ENCODE data around the gene FCGBP.
"Not testable (repeated sequence)": the region's sequence is repeated elsewhere in the genome, so short reads cannot be mapped to it uniquely, and the experiment has no call there.

Gene FCGBP

GRCh38 chr19:39934584-39935363 is at the start of gene FCGBP:
Gene FCGBP (minus strand): TSS chr19:39934634.
- DNase-seq (ENCODE audit: low spot score) (no peak), FAIRE-seq (no peak)

GRCh38 chr19:39983695-39984300 is 49.4 kb upstream of the FCGBP start:
- DNase-seq (ENCODE audit: low spot score) (no peak), FAIRE-seq (no peak)

- FAIRE-seq, result no peak
Observed at GRCh38 chr19:39982883-39983282, 48.4 kb upstream of the FCGBP start.

GRCh38 chr19:39974377-39975155 is 40.1 kb upstream of the FCGBP start:
- no peak for FAIRE-seq

More at GRCh38 chr19:39982883-39983282, 48.4 kb upstream of the FCGBP start:
- no peak for DNase-seq (ENCODE audit: low spot score)

GRCh38 chr19:39971380-39972035 is 37.1 kb upstream of the FCGBP start:
- FAIRE-seq (no peak), DNase-seq (ENCODE audit: low spot score) (no peak)

More at GRCh38 chr19:39974377-39975155, 40.1 kb upstream of the FCGBP start:
- no peak for DNase-seq (ENCODE audit: low spot score)

GRCh38 chr19:39970675-39971379 is 36.4 kb upstream of the FCGBP start, which contains the start of gene PSMC4:
Gene PSMC4 (plus strand): TSS chr19:39971165. CDS start chr19:39971203, 38 bp downstream.
- peak; percentile 98 for FAIRE-seq

GRCh38 chr19:39970425-39970674 is 35.9 kb upstream of the FCGBP start:
- FAIRE-seq (no peak), DNase-seq (ENCODE audit: low spot score) (no peak)

More at GRCh38 chr19:39970675-39971379, 36.4 kb upstream of the FCGBP start, which contains the start of gene PSMC4:
- peak; percentile 99 for DNase-seq (ENCODE audit: low spot score)

GRCh38 chr19:39969681-39970424 is 35.4 kb upstream of the FCGBP start:
- no peak for FAIRE-seq
- no peak for DNase-seq (ENCODE audit: low spot score)

GRCh38 chr19:39969266-39969665 is 34.8 kb upstream of the FCGBP start:
- FAIRE-seq (no peak), DNase-seq (ENCODE audit: low spot score) (no peak)

- FAIRE-seq (no peak), DNase-seq (ENCODE audit: low spot score) (no peak)
Observed at GRCh38 chr19:39968789-39969188, 34.4 kb upstream of the FCGBP start.

- DNase-seq (ENCODE audit: low spot score), result no peak
- FAIRE-seq, result no peak
Observed at GRCh38 chr19:39967561-39967960, 33.1 kb upstream of the FCGBP start.

- FAIRE-seq, result no peak
Observed at GRCh38 chr19:39966617-39967016, 32.2 kb upstream of the FCGBP start.

GRCh38 chr19:39963898-39964297 is 29.5 kb upstream of the FCGBP start:
- FAIRE-seq, result no peak
- DNase-seq (ENCODE audit: low spot score), result no peak

More at GRCh38 chr19:39966617-39967016, 32.2 kb upstream of the FCGBP start:
- DNase-seq (ENCODE audit: low spot score), result no peak

- DNase-seq (ENCODE audit: low spot score); FAIRE-seq: not testable (repeated sequence)
Observed at GRCh38 chr19:39959407-39959806, 25.0 kb upstream of the FCGBP start.

GRCh38 chr19:39958942-39959341 is 24.5 kb upstream of the FCGBP start:
- FAIRE-seq; DNase-seq (ENCODE audit: low spot score): not testable (repeated sequence)

GRCh38 chr19:39957886-39958285 is 23.5 kb upstream of the FCGBP start:
- not testable (repeated sequence) for FAIRE-seq; DNase-seq (ENCODE audit: low spot score)

GRCh38 chr19:39953915-39954314 is 19.5 kb upstream of the FCGBP start:
- no peak for DNase-seq (ENCODE audit: low spot score)
- FAIRE-seq, result no peak

- FAIRE-seq (no peak), DNase-seq (ENCODE audit: low spot score) (no peak)
Observed at GRCh38 chr19:39951686-39952085, 17.3 kb upstream of the FCGBP start.

- FAIRE-seq (no peak), DNase-seq (ENCODE audit: low spot score) (no peak)
Observed at GRCh38 chr19:39951065-39951650, 16.7 kb upstream of the FCGBP start.
